ENCODE measurements around the gene DLST.

The DLST gene

DNA sequence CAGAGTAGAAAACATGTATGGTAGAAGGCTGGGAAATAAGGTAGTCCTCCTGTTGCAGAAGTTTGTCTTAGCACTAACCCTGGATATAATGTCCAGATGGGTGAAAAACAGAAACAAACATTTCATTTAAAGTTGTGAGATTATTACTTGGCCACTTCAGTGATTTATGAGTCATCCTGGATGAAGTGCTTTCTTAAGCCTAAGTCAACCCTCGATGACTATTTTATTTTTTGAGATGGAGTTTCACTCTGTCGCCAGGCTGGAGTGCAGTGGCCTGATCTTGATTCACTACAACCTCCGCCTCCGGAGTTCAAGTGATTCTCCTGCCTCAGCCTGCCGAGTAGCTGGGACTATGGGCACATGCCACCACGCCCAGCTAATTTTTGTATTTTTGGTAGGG, 10.2 kb downstream of the DLST start:
- ChIA-PET CTCF (interaction anchor here (2.2 to 7.6 kb wide), 6 partner anchors 7 to 54 kb away, joined by 9 to 143 read pairs (median 12); partner anchors contain the start of gene PROX2), POLR2A (interaction anchor here (1.2 kb wide), 1 partner anchor 10 kb away, joined by 3 read pairs; the partner anchor contains the start of gene DLST)
- no peak for DNase-seq (ENCODE audit: extremely low spot score)
- TF ChIP-seq, protein P1, sequence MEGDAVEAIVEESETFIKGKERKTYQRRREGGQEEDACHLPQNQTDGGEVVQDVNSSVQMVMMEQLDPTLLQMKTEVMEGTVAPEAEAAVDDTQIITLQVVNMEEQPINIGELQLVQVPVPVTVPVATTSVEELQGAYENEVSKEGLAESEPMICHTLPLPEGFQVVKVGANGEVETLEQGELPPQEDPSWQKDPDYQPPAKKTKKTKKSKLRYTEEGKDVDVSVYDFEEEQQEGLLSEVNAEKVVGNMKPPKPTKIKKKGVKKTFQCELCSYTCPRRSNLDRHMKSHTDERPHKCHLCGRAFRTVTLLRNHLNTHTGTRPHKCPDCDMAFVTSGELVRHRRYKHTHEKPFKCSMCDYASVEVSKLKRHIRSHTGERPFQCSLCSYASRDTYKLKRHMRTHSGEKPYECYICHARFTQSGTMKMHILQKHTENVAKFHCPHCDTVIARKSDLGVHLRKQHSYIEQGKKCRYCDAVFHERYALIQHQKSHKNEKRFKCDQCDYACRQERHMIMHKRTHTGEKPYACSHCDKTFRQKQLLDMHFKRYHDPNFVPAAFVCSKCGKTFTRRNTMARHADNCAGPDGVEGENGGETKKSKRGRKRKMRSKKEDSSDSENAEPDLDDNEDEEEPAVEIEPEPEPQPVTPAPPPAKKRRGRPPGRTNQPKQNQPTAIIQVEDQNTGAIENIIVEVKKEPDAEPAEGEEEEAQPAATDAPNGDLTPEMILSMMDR (IDR thresholded peaks at IDR 0.05; ENCODE audit: control extremely low read depth, extremely low read depth, low read depth, missing control alignments), result no peak

- CTCF ChIA-PET, result interaction anchor here (0.9 to 7.6 kb wide), 17 partner anchors 8 to 284 kb away, joined by 3 to 143 read pairs (median 7); partner anchors contain the start of genes DLST, EIF2B2 and PROX2
- DNase-seq (ENCODE audit: extremely low spot score), result no peak
- POLR2A ChIA-PET, result interaction anchor here (1.2 kb wide), 1 partner anchor 11 kb away, joined by 3 read pairs; the partner anchor contains the start of gene DLST
- TF ChIP-seq, protein P1 (IDR thresholded peaks at IDR 0.05; ENCODE audit: control extremely low read depth, extremely low read depth, low read depth, missing control alignments), result no peak
Observed at GRCh38 chr14:74892745-74893144, 11.0 kb downstream of the DLST start.

GRCh38 chr14:74893614-74894091, 11.9 kb downstream of the DLST start:
- POLR2A ChIA-PET, result interaction anchor here (1.0 kb wide), 1 partner anchor 9 kb away, joined by 4 read pairs; no protein-coding TSS in a partner anchor

GRCh38 chr14:74896400-74896799, 14.7 kb downstream of the DLST start:
- TF ChIP-seq, protein P1 (IDR thresholded peaks at IDR 0.05; ENCODE audit: control extremely low read depth, extremely low read depth, low read depth, missing control alignments), result no peak
- CTCF ChIA-PET, result interaction anchor here (2.3 to 17.5 kb wide), 2 partner anchors 10 to 40 kb away, joined by 28 to 542 read pairs; no protein-coding TSS in a partner anchor
- POLR2A ChIA-PET, result no interaction called here
- no peak for DNase-seq (ENCODE audit: extremely low spot score)

More at GRCh38 chr14:74893614-74894091, 11.9 kb downstream of the DLST start:
- no peak for DNase-seq (ENCODE audit: extremely low spot score)
- TF ChIP-seq, protein P1 (IDR thresholded peaks at IDR 0.05; ENCODE audit: control extremely low read depth, extremely low read depth, low read depth, missing control alignments), result no peak
- CTCF ChIA-PET, result interaction anchor here (1.1 to 7.6 kb wide), 17 partner anchors 8 to 284 kb away, joined by 3 to 143 read pairs (median 7); partner anchors contain the start of genes DLST, EIF2B2 and PROX2

GRCh38 chr14:74897642-74898041, 15.9 kb downstream of the DLST start:
- POLR2A ChIA-PET, result interaction anchor here (1.2 kb wide), 1 partner anchor 19 kb away, joined by 4 read pairs; no protein-coding TSS in a partner anchor

DNA sequence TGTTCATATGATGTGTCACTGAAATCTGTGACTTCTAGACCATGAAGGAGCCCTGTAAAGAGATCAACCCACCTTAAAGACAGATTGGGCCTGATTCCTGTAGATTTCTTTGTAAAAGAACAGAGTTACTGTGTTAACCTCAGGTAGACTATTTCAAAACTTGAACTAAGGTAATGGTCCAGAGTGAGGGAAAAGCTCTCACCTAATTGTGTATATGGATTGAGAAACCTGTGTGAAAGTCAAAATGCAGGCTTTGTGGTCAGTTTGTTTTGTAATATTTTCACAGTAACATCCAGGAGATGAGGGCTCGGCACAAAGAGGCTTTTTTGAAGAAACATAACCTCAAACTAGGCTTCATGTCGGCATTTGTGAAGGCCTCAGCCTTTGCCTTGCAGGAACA, 16.4 kb downstream of the DLST start:
- POLR2A ChIA-PET, result interaction anchor here (1.2 kb wide), 1 partner anchor 20 kb away, joined by 4 read pairs; no protein-coding TSS in a partner anchor
- TF ChIP-seq, protein P1 (IDR thresholded peaks at IDR 0.05; ENCODE audit: control extremely low read depth, extremely low read depth, low read depth, missing control alignments), result no peak
- DNase-seq (ENCODE audit: extremely low spot score), result no peak
- CTCF ChIA-PET, result interaction anchor here (1.1 to 17.5 kb wide), 7 partner anchors 8 to 190 kb away, joined by 3 to 542 read pairs (median 3); no protein-coding TSS in a partner anchor

More at GRCh38 chr14:74897642-74898041, 15.9 kb downstream of the DLST start:
- CTCF ChIA-PET, result interaction anchor here (0.9 to 17.5 kb wide), 9 partner anchors 8 to 191 kb away, joined by 3 to 542 read pairs (median 3); no protein-coding TSS in a partner anchor
- DNase-seq (ENCODE audit: extremely low spot score), result no peak
- TF ChIP-seq, protein P1 (IDR thresholded peaks at IDR 0.05; ENCODE audit: control extremely low read depth, extremely low read depth, low read depth, missing control alignments), result no peak

All from GM10248 (cell line).